ENCODE results near the gene EFCAB3. TPM values are rescaled to one million over a fixed set of nuclear protein-coding genes. Genes with fewer than 3 reads are reported as not detected.
"Not testable (repeated sequence)": the region's sequence is repeated elsewhere in the genome, so short reads cannot be mapped to it uniquely, and the experiment has no call there.

Gene EFCAB3
- total RNA-seq, 1 experiment from 2014 or later: not detected

DNA sequence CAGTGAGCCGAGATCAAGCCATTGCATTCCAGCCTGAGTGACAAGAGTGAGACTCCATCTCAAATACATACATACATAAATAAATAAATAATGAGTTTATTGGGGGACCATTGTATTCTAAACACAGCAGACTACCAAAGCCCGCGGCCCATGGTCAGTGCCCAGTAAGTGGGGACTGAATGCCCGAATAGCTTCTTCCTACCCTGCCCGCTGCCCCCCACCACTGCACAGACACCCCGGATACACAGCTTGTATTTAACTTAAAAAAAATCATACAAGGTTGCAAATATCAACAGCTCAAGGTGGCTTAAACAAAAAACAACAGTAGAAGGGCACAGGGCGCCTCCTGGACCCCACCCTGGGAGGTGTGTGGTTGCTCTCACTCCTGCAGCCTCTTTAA, 75.7 kb downstream of the EFCAB3 start:
- POLR2A ChIA-PET: no interaction called here
- intact Hi-C loops (cut with micrococcal nuclease): no loop called here
- Mint-ChIP-seq H3K27ac (ENCODE audit: low read depth, unreplicated experiment) (no peak overlapping the region), H3K36me3 (ENCODE audit: insufficient read depth, unreplicated experiment) (peaks cover 8% of the 10 kb centered on the region), H3K4me1 (ENCODE audit: insufficient read depth, unreplicated experiment) (no peaks in the 10 kb centered on the region), H3K9me3 (ENCODE audit: unreplicated experiment) (no peaks in the 10 kb centered on the region), H3K27me3 (ENCODE audit: insufficient read depth, unreplicated experiment) (peaks cover 9% of the 10 kb centered on the region), H3K4me3 (ENCODE audit: unreplicated experiment) (no peak overlapping the region)
- DNase-seq (ENCODE audit: unreplicated experiment): no peak
- no TSS peak for BruUV-seq (replicated peaks)
- CTCF ChIA-PET: interaction anchor here (0.6 kb wide), 1 partner anchor 23 kb away, joined by 3 read pairs; no protein-coding TSS in a partner anchor
- TF ChIP-seq, protein P1, sequence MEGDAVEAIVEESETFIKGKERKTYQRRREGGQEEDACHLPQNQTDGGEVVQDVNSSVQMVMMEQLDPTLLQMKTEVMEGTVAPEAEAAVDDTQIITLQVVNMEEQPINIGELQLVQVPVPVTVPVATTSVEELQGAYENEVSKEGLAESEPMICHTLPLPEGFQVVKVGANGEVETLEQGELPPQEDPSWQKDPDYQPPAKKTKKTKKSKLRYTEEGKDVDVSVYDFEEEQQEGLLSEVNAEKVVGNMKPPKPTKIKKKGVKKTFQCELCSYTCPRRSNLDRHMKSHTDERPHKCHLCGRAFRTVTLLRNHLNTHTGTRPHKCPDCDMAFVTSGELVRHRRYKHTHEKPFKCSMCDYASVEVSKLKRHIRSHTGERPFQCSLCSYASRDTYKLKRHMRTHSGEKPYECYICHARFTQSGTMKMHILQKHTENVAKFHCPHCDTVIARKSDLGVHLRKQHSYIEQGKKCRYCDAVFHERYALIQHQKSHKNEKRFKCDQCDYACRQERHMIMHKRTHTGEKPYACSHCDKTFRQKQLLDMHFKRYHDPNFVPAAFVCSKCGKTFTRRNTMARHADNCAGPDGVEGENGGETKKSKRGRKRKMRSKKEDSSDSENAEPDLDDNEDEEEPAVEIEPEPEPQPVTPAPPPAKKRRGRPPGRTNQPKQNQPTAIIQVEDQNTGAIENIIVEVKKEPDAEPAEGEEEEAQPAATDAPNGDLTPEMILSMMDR (IDR thresholded peaks at IDR 0.05; ENCODE audit: unreplicated experiment): no peak

GRCh38 chr17:62458483-62458882, 78.1 kb downstream of the EFCAB3 start:
- H3K36me3 Mint-ChIP-seq (ENCODE audit: insufficient read depth, unreplicated experiment); POLR2A ChIA-PET; DNase-seq (ENCODE audit: unreplicated experiment); H3K9me3 Mint-ChIP-seq (ENCODE audit: unreplicated experiment); H3K4me1 Mint-ChIP-seq (ENCODE audit: insufficient read depth, unreplicated experiment); intact Hi-C loops (cut with micrococcal nuclease); H3K4me3 Mint-ChIP-seq (ENCODE audit: unreplicated experiment); BruUV-seq (replicated peaks); H3K27ac Mint-ChIP-seq (ENCODE audit: low read depth, unreplicated experiment): not testable (repeated sequence)
- H3K27me3 Mint-ChIP-seq (ENCODE audit: insufficient read depth, unreplicated experiment): peaks cover 17% of the 10 kb centered on the region
- CTCF ChIA-PET: interaction anchor here (0.9 kb wide), 1 partner anchor 36 kb away, joined by 4 read pairs; no protein-coding TSS in a partner anchor

DNA sequence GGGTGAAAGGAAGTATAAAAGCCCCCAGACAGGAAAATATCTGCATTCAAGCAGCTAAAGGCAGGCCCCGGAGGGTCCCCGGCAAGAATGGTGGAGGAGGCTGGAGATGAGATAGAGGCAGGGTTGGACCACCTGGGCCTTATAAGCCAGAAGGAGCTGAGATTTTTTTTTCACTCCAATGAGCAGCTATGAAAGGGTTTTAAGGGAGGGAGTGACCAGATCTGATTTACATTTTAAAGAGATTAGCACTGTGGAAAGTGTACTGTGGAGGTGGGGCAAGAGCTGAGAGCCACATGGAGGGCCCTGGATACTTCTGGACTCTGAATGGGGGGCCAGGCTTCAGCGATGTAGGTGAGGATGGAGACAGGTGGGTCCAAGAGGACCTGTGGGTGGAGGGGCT, 84.1 kb downstream of the EFCAB3 start:
- H3K9me3 Mint-ChIP-seq (ENCODE audit: unreplicated experiment): not testable (repeated sequence)

DNA sequence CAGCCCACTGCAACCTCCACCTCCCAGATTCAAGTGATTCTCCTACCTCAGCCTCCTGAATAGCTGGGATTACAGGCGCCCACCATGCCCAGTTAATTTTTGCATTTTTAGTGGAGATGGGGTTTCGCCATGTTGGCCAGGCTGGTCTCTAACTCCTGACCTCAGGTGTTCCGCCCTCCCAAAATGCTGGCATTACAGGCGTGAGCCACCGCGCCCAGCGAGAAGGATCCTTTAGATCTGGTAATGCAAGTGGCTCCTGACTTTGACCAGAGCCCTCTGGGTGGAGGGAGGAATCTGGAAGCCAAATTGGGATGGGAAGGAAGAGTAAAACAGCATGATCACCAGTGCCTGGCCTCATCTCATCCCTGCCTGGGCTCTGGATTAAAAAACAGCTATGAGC, 84.9 kb downstream of the EFCAB3 start:
- H3K4me1 Mint-ChIP-seq (ENCODE audit: insufficient read depth, unreplicated experiment); CTCF ChIA-PET; H3K27ac Mint-ChIP-seq (ENCODE audit: low read depth, unreplicated experiment); intact Hi-C loops (cut with micrococcal nuclease); DNase-seq (ENCODE audit: unreplicated experiment); H3K4me3 Mint-ChIP-seq (ENCODE audit: unreplicated experiment); H3K9me3 Mint-ChIP-seq (ENCODE audit: unreplicated experiment); H3K36me3 Mint-ChIP-seq (ENCODE audit: insufficient read depth, unreplicated experiment); POLR2A ChIA-PET; BruUV-seq (replicated peaks): not testable (repeated sequence)
- H3K27me3 Mint-ChIP-seq (ENCODE audit: insufficient read depth, unreplicated experiment): peaks cover 15% of the 10 kb centered on the region

More for the DNA sequence above, 84.1 kb downstream of the EFCAB3 start:
- H3K27ac Mint-ChIP-seq (ENCODE audit: low read depth, unreplicated experiment); H3K4me1 Mint-ChIP-seq (ENCODE audit: insufficient read depth, unreplicated experiment); BruUV-seq (replicated peaks); H3K36me3 Mint-ChIP-seq (ENCODE audit: insufficient read depth, unreplicated experiment); POLR2A ChIA-PET; H3K4me3 Mint-ChIP-seq (ENCODE audit: unreplicated experiment); CTCF ChIA-PET; DNase-seq (ENCODE audit: unreplicated experiment); intact Hi-C loops (cut with micrococcal nuclease): not testable (repeated sequence)
- peaks cover 17% of the 10 kb centered on the region for H3K27me3 Mint-ChIP-seq (ENCODE audit: insufficient read depth, unreplicated experiment)

Other genes starting within 250 kb of the EFCAB3 start
- 25.4 and 28.0 TPM in 2 replicates for gene METTL2A, start 43.3 kb downstream of the EFCAB3 start, total RNA-seq (2022)
- 44.5 and 56.1 TPM in 2 replicates for gene TLK2, start 98.3 kb downstream of the EFCAB3 start, total RNA-seq (2022)
- 6.7 and 12.3 TPM in 2 replicates for gene MRC2, start 247.1 kb downstream of the EFCAB3 start, total RNA-seq (2022)

Data from MCF 10A (cell line).